Thoracic aorta (tissue), 2 donors: ENCODE data around the gene APBA2. TPM values are rescaled to one million over a fixed set of nuclear protein-coding genes. Genes with fewer than 3 reads are reported as not detected.

Experiments used
- ATAC-seq: fragments of 150-250 bp; one replicate; pipeline ENCODE4 v1.8.0; 2017; ENCODE audit warnings: low read depth; ENCODE audit not compliant: insufficient number of reproducible peaks, low FRiP score
- DNase-seq: peaks from one replicate; pipeline ENCODE4 v3.0.0-alpha.2; 2020; ENCODE audit warnings: low spot score
- H3K27ac ChIP-seq, 2 donors: fragments of 200-600 bp; sonication (generic); 1 replicate in 1 of 2; 2 replicates in 1 of 2; pipeline ENCODE4 v1.5.1; 2016; ENCODE audit warnings: mild to moderate bottlenecking in 2 of 2, moderate library complexity in 2 of 2
- H3K27me3 ChIP-seq: fragments of 200-600 bp; sonication (generic); replicated peaks from 2 replicates; pipeline ENCODE4 v1.6.0; 2016; ENCODE audit warnings: mild to moderate bottlenecking; ENCODE audit not compliant: insufficient read depth
- H3K36me3 ChIP-seq: fragments of 200-600 bp; sonication (generic); one replicate; pipeline ENCODE4 v1.5.1; 2016
- H3K4me1 ChIP-seq, 2 donors: fragments of 200-600 bp; sonication (generic); 1 replicate in 1 of 2; 2 replicates in 1 of 2; pipeline versions ENCODE4 v1.5.1 to v1.6.0; 2016; ENCODE audit warnings: low read depth in 2 of 2, mild to moderate bottlenecking in 1 of 2; ENCODE audit not compliant: control insufficient read depth in 1 of 2
- H3K4me3 ChIP-seq: fragments of 200-600 bp; sonication (generic); 2 replicates; pipeline ENCODE4 v1.5.1; 2016; ENCODE audit warnings: mild to moderate bottlenecking
- H3K9me3 ChIP-seq: fragments of 200-600 bp; sonication (generic); 2 replicates; pipeline ENCODE4 v1.5.1; 2016
- total RNA-seq, 2 donors: library from RNA; depleted of rRNA; stranded (reverse); fragments of >200 nt; gene quantifications; one replicate each; pipeline versions ENCODE4 v1.1.0 to v1.2.3, GENCODE V29; 2016
- TF ChIP-seq, protein P1 (sequence below): fragments of 200-600 bp; sonication (generic); IDR thresholded peaks from one replicate; pipeline ENCODE4 v1.5.1; 2019; ENCODE audit warnings: antibody characterized with exemption

Gene APBA2
- total RNA-seq, 2 donors from 2014 or later: 4.9 to 5.6 TPM

DNA sequence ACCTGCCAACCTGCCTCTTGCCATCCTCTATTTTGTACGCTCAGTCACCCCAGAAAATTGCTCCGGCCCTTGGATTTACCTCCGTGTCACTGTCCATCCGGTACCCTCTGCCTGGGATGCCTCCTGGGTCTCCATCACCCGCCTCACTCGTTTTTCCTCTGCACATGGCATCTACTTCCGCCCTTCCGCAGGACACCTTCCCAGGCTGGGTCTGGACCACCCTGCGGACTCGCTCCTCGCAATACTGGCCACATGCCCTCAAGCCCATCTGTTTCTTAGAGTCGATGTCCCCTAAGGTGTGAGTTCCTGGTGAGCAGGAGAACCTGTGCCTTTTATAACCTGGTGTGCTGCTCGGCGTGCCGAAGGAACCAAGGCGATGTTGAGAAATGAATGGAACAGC lies 58.5 kb downstream of the APBA2 start:
- ATAC-seq: no peak
- Histone ChIP-seq H3K27me3 (no peaks in the 10 kb centered on the region), H3K9me3 (no peaks in the 10 kb centered on the region), H3K4me3 (no peak overlapping the region), H3K4me1 (no peaks in the 10 kb centered on the region), H3K27ac (no peak overlapping the region), H3K36me3 (no peaks in the 10 kb centered on the region)
- no peak for DNase-seq
- TF ChIP-seq, protein P1, sequence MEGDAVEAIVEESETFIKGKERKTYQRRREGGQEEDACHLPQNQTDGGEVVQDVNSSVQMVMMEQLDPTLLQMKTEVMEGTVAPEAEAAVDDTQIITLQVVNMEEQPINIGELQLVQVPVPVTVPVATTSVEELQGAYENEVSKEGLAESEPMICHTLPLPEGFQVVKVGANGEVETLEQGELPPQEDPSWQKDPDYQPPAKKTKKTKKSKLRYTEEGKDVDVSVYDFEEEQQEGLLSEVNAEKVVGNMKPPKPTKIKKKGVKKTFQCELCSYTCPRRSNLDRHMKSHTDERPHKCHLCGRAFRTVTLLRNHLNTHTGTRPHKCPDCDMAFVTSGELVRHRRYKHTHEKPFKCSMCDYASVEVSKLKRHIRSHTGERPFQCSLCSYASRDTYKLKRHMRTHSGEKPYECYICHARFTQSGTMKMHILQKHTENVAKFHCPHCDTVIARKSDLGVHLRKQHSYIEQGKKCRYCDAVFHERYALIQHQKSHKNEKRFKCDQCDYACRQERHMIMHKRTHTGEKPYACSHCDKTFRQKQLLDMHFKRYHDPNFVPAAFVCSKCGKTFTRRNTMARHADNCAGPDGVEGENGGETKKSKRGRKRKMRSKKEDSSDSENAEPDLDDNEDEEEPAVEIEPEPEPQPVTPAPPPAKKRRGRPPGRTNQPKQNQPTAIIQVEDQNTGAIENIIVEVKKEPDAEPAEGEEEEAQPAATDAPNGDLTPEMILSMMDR: no peak

DNA sequence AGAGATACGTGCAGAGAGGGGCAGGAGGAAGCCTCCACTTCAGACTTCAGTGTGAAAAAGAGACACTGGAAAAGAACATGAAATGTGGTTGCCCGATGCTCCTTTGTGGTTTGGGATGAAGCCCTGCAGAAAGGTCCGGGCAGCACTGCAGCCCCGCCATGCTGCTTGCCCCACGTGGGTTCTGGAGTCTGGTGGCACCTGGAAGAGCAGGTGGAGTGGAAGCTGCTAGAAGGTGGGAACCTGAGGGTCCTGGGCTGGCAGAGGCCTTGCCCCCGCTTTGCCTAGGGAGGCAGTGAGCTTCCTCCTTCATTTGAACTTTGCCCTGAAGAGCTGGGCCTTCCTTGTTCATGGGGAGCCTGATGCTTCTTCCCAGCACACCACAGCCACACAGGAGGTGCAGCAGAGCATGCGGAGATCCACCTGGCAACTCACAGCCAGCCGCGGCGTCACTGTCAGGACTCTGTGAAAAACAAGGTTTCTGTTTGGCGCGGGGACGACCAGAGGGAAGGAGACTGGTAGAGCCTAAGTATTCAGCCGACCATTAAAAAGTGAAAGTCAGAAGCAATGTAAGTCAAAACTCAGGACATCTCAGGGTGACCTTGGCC lies 59.0 kb downstream of the APBA2 start:
- H3K36me3 ChIP-seq: no peaks in the 10 kb centered on the region
- H3K27ac ChIP-seq: no peak overlapping the region
- ATAC-seq (no peak), DNase-seq (no peak)
- no peaks in the 10 kb centered on the region for H3K9me3 ChIP-seq
- TF ChIP-seq, protein P1: no peak
- H3K4me3 ChIP-seq: no peak overlapping the region
- no peaks in the 10 kb centered on the region for H3K4me1 ChIP-seq
- no peaks in the 10 kb centered on the region for H3K27me3 ChIP-seq

DNA sequence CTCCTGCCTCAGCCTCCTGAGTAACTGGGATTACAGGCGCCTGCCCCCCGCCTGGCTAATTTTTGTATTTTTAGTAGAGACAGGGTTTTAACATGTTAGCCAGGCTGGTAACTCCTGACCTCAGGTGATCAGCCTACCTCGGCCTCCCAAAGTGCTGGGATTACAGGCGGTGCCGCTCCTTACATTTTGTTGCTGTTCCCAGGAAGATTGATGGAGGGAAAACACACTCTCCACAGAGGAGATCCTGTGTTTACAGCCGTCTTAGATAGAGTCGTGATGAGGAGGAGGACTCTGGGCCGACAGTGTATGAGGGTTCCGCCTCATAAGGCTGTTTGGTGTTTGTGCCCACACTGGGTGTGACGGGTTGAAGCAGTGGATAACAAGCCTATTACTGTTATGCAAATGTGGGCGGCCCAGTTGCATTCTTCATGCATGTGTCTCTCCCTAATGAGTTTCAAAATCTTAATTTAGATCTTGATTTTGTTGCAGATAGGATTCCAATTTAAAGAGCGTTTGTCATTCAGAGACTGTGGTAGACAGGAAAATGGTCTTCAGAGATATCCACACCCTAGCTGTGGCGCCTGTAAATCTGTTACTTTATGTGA lies 60.0 kb downstream of the APBA2 start:
- TF ChIP-seq, protein P1: no peak
- no peak for DNase-seq
- Histone ChIP-seq H3K27ac (no peak overlapping the region), H3K4me3 (no peak overlapping the region), H3K4me1 (no peaks in the 10 kb centered on the region), H3K27me3 (no peaks in the 10 kb centered on the region), H3K9me3 (no peaks in the 10 kb centered on the region), H3K36me3 (no peaks in the 10 kb centered on the region)
- no peak for ATAC-seq

- Histone ChIP-seq H3K9me3 (no peaks in the 10 kb centered on the region), H3K27ac (no peak overlapping the region), H3K36me3 (no peaks in the 10 kb centered on the region), H3K4me1 (no peaks in the 10 kb centered on the region), H3K4me3 (no peak overlapping the region), H3K27me3 (no peaks in the 10 kb centered on the region)
- no peak for DNase-seq
- TF ChIP-seq, protein P1: no peak
- ATAC-seq: no peak
Measured at GRCh38 chr15:28946803-28947202, 61.0 kb downstream of the APBA2 start.

DNA sequence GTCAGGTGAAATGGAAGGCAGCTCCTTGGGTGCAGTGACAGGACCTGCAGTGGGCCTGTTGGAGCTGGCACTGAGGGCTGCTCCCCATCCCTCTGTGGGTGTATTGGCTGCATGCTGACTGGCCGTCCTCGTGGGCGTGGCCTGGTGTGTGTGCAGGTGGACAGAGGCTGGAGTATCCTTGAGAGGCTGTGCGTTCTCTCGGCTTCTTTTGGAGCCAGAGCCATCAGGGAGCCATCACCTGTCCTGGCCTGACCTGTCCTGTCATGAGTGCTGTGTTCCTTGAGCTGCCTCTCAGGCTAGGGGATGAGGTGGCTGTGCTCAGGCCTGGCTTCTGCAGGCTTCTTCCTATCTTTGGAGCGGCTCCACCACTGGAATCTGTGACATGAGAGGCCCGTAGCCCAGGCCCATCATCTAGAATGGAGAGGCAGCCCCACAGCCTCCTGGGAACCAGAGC lies 61.5 kb downstream of the APBA2 start:
- Histone ChIP-seq H3K36me3 (no peaks in the 10 kb centered on the region), H3K4me1 (no peaks in the 10 kb centered on the region), H3K4me3 (no peak overlapping the region), H3K27me3 (no peaks in the 10 kb centered on the region), H3K9me3 (no peaks in the 10 kb centered on the region), H3K27ac (no peak overlapping the region)
- no peak for DNase-seq
- TF ChIP-seq, protein P1: no peak
- ATAC-seq: no peak
